KMS-11 (cell line): ENCODE measurements around the gene ERCC2.

Experiments used
- H2AFZ ChIP-seq: fragments of 200-600 bp; sonication (generic); 2 replicates; pipeline ENCODE4 v1.6.1; 2016; ENCODE audit warnings: antibody characterized with exemption, mixed run types, low read depth
- H3K27ac ChIP-seq: fragments of 200-600 bp; sonication (generic); 2 replicates; pipeline ENCODE4 v1.6.1; 2016; ENCODE audit warnings: mild to moderate bottlenecking, mixed run types
- H3K27me3 ChIP-seq: fragments of 200-600 bp; sonication (generic); 2 replicates; pipeline ENCODE4 v1.6.1; 2017; ENCODE audit warnings: mild to moderate bottlenecking, low read depth, mixed run types, moderate library complexity; ENCODE audit not compliant: insufficient read depth
- H3K36me3 ChIP-seq: fragments of 200-600 bp; sonication (generic); 2 replicates; pipeline ENCODE4 v1.6.1; 2017; ENCODE audit warnings: mild to moderate bottlenecking, mixed run types; ENCODE audit not compliant: insufficient read depth
- H3K4me1 ChIP-seq: fragments of 200-600 bp; sonication (generic); 2 replicates; pipeline ENCODE4 v1.6.1; 2016; ENCODE audit warnings: mild to moderate bottlenecking, low read depth, mixed run types; ENCODE audit not compliant: poor library complexity, severe bottlenecking
- H3K4me2 ChIP-seq: fragments of 200-600 bp; sonication (generic); 2 replicates; pipeline ENCODE4 v1.7.0; 2016; ENCODE audit warnings: mild to moderate bottlenecking, mixed run types
- H3K4me3 ChIP-seq: fragments of 200-600 bp; sonication (generic); IDR thresholded peaks from 2 replicates; pipeline ENCODE4 v1.6.1; 2017; ENCODE audit warnings: low read depth, low read length, mixed read lengths; ENCODE audit not compliant: insufficient read depth
- H3K79me2 ChIP-seq: fragments of 200-600 bp; sonication (generic); 2 replicates; pipeline ENCODE4 v1.6.1; 2016; ENCODE audit warnings: low read depth, mixed run types; ENCODE audit not compliant: insufficient read depth
- H3K9ac ChIP-seq: fragments of 200-600 bp; sonication (generic); 2 replicates; pipeline ENCODE4 v1.6.1; 2016; ENCODE audit warnings: mild to moderate bottlenecking, mixed run types
- H4K20me1 ChIP-seq: fragments of 200-600 bp; sonication (generic); 2 replicates; pipeline ENCODE4 v1.6.1; 2016; ENCODE audit warnings: mild to moderate bottlenecking, mixed run types; ENCODE audit not compliant: insufficient read depth
- TF ChIP-seq, protein P1 (sequence below): fragments of 200-600 bp; sonication (generic); conservative IDR thresholded peaks from 2 replicates; pipeline ENCODE4 v1.6.1; 2017; ENCODE audit warnings: low read depth, mild to moderate bottlenecking, antibody characterized with exemption, low read length, moderate library complexity, mixed read lengths

ERCC2 gene

DNA sequence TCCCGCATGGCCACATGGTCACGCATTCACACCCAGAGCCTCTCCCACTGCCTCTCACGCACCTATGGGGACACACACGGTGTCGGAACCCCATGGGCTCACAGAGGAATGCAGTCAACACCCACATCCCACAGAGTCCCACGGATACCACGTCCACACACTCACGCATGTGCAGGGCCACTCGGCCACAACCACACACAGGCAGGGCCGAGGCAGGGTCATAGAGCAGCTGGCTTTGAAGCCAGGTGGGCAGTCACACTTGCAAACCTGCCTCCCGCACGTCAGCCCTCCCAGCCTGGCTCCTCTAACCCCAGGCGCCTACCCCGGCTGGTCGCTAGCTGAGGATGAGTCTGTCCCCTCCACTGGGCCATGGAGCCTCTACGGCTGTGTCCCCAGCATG is 8.1 kb downstream of the ERCC2 start:
- no peak overlapping the region for H2AFZ ChIP-seq
- H3K9ac ChIP-seq = no peak overlapping the region
- no peaks in the 10 kb centered on the region for H4K20me1 ChIP-seq
- TF ChIP-seq, protein P1, sequence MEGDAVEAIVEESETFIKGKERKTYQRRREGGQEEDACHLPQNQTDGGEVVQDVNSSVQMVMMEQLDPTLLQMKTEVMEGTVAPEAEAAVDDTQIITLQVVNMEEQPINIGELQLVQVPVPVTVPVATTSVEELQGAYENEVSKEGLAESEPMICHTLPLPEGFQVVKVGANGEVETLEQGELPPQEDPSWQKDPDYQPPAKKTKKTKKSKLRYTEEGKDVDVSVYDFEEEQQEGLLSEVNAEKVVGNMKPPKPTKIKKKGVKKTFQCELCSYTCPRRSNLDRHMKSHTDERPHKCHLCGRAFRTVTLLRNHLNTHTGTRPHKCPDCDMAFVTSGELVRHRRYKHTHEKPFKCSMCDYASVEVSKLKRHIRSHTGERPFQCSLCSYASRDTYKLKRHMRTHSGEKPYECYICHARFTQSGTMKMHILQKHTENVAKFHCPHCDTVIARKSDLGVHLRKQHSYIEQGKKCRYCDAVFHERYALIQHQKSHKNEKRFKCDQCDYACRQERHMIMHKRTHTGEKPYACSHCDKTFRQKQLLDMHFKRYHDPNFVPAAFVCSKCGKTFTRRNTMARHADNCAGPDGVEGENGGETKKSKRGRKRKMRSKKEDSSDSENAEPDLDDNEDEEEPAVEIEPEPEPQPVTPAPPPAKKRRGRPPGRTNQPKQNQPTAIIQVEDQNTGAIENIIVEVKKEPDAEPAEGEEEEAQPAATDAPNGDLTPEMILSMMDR = no peak
- H3K4me3 ChIP-seq = no peak overlapping the region
- H3K36me3 ChIP-seq = no peaks in the 10 kb centered on the region
- H3K4me2 ChIP-seq = no peak overlapping the region
- H3K4me1 ChIP-seq = no peaks in the 10 kb centered on the region
- no peaks in the 10 kb centered on the region for H3K79me2 ChIP-seq
- H3K27me3 ChIP-seq = no peaks in the 10 kb centered on the region
- H3K27ac ChIP-seq = no peak overlapping the region

DNA sequence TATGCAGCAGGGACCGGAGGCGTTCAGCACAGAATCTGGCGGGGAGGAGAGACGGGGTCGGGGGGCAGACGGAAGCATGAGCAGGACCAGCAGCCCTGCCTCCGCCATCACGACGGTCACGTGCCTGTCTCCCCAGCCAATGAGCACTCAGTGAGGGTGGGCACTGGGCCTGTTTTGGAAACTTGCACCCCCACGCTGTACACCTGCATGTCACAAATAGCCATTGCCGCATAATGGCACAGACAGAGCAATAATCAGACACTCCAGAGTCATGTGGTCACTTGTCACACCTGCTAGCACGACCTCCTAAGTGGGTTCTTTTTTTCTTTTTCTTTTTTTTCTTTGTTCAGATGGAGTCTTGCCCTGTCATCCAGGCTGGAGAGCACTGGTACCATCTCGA is 8.8 kb downstream of the ERCC2 start:
- no peaks in the 10 kb centered on the region for H3K36me3 ChIP-seq
- H3K4me2 ChIP-seq = no peak overlapping the region
- TF ChIP-seq, protein P1 = no peak
- H3K27ac ChIP-seq = no peak overlapping the region
- H3K9ac ChIP-seq = no peak overlapping the region
- no peaks in the 10 kb centered on the region for H3K4me1 ChIP-seq
- H3K4me3 ChIP-seq = no peak overlapping the region
- no peaks in the 10 kb centered on the region for H3K79me2 ChIP-seq
- no peaks in the 10 kb centered on the region for H4K20me1 ChIP-seq
- no peaks in the 10 kb centered on the region for H3K27me3 ChIP-seq
- H2AFZ ChIP-seq = no peak overlapping the region

DNA sequence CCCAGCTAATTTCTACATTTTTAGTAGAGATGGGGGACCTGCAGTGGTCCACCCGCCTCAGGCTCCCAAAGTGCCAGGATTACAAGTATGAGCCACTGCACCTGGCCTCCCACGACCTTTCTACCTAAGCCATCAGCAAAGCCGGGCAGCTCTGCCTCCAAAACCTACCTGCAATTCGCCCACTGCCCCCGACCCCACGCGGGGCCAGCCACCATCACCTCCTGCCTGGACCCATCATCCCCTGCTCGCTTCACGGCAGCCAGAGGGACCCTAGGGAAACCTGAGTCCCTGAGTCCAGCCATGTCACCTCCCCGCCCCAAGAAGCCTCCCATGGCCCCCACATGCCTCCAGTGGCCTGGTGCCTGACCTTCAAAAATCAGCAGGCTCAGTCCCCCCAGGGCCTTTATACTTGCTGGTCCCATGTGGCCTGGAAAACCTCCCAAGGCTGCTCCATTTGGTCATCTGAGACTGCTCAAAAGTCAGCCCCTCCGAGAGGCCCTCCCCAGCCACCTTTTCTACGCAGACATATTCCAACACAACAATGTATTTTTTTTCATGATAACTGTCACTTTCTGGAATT is 12.1 kb downstream of the ERCC2 start:
- Histone ChIP-seq H4K20me1 (no peaks in the 10 kb centered on the region), H3K27ac (no peak overlapping the region), H3K9ac (no peak overlapping the region), H3K4me2 (no peak overlapping the region), H3K4me1 (no peaks in the 10 kb centered on the region), H2AFZ (no peak overlapping the region), H3K27me3 (no peaks in the 10 kb centered on the region), H3K4me3 (no peak overlapping the region), H3K79me2 (no peaks in the 10 kb centered on the region), H3K36me3 (no peaks in the 10 kb centered on the region)
- TF ChIP-seq, protein P1 = no peak

DNA sequence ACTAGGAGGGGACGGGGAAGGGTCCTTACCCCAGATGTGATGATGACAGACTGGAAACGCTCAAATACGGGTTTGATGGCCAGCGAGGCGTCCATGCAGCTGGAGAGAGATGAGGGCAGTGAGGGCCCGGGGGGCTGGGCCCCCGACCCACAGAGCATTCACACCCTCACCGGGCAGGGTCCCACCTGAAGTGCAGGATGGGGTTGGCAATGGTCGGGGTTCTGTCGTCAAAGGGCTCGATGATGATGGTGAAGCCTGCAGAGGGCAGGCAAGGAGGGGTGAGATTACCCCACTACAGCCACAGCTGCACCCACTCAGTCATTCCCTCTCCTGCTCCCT is 13.0 kb downstream of the ERCC2 start:
- Histone ChIP-seq H2AFZ (no peak overlapping the region), H4K20me1 (no peaks in the 10 kb centered on the region), H3K36me3 (no peaks in the 10 kb centered on the region), H3K79me2 (no peaks in the 10 kb centered on the region), H3K4me1 (no peaks in the 10 kb centered on the region), H3K9ac (no peak overlapping the region), H3K4me2 (no peak overlapping the region), H3K4me3 (no peak overlapping the region), H3K27ac (no peak overlapping the region), H3K27me3 (no peaks in the 10 kb centered on the region)
- TF ChIP-seq, protein P1 = no peak
